HEK293 (cell line): ENCODE measurements around the gene BRI3BP.

Experiments used
- CTCF ChIA-PET: fragments of 350-600 bp; formaldehyde crosslinking; extraction: SDS; loops from one replicate; lab custom pipeline; 2021; ENCODE audit warnings: antibody characterized with exemption; lab: Yijun Ruan, JAX
- POLR2A ChIA-PET: fragments of 300-600 bp; formaldehyde crosslinking; extraction: SDS; loops from one replicate; lab custom pipeline; 2020; ENCODE audit warnings: antibody characterized with exemption, inconsistent platforms; lab: Yijun Ruan, JAX
- H3K27ac ChIP-seq: fragments of 200-500 bp; sonication (Bioruptor generic); 2 replicates; pipeline ENCODE4 v1.5.1; 2014; ENCODE audit warnings: low read depth, low read length, control low read depth, inconsistent platforms; ENCODE audit errors: extremely low read depth
- H3K36me3 ChIP-seq, 2 experiments: fragments of 200-500 bp in 1 of 2; sonication (Bioruptor generic) in 1 of 2; 1 replicate in 1 of 2; 2 replicates in 1 of 2; pipeline ENCODE4 v1.5.1; 2014 to 2017; ENCODE audit warnings: inconsistent platforms in 2 of 2, low read length in 2 of 2; ENCODE audit not compliant: control insufficient read depth in 2 of 2, insufficient read depth in 1 of 2
- H3K4me1 ChIP-seq: fragments of 200-500 bp; sonication (Bioruptor generic); 2 replicates; pipeline ENCODE4 v1.5.1; 2014; ENCODE audit warnings: mild to moderate bottlenecking, low read length, inconsistent platforms; ENCODE audit not compliant: control insufficient read depth, insufficient read depth
- H3K4me3 ChIP-seq: 2 replicates; pipeline ENCODE4 v1.5.1; 2011; ENCODE audit warnings: low read depth, mild to moderate bottlenecking, control low read depth, low read length, moderate library complexity
- H3K9me3 ChIP-seq: fragments of 200-500 bp; sonication (Bioruptor generic); 2 replicates; pipeline ENCODE4 v1.5.1; 2014; ENCODE audit warnings: low read depth, low read length, inconsistent platforms; ENCODE audit not compliant: control insufficient read depth, insufficient read depth
- KLF7 ChIP-seq: fragments of 450-650 bp; formaldehyde crosslinking; IDR thresholded peaks from 2 replicates; pipeline ENCODE4 v1.5.1; 2016; ENCODE audit warnings: missing biosample characterization, missing genetic modification characterization, borderline replicate concordance
- OVOL3 ChIP-seq: fragments of 450-650 bp; formaldehyde crosslinking; IDR thresholded peaks from 2 replicates; pipeline ENCODE4 v1.5.1; 2016; ENCODE audit warnings: missing biosample characterization, missing genetic modification characterization
- SP2 ChIP-seq: fragments of 450-650 bp; formaldehyde crosslinking; IDR thresholded peaks from 2 replicates; pipeline ENCODE4 v1.5.1; 2016; ENCODE audit warnings: missing biosample characterization, missing genetic modification characterization
- SP3 ChIP-seq: fragments of 450-650 bp; formaldehyde crosslinking; IDR thresholded peaks from 2 replicates; pipeline ENCODE4 v1.5.1; 2016; ENCODE audit warnings: missing biosample characterization, missing genetic modification characterization
- TRIM28 ChIP-seq: IDR thresholded peaks from 2 replicates; pipeline ENCODE4 v1.6.1; 2011; ENCODE audit warnings: low read length, control low read depth, borderline replicate concordance
- TSHZ1 ChIP-seq: fragments of 450-650 bp; formaldehyde crosslinking; IDR thresholded peaks from 2 replicates; pipeline ENCODE4 v1.5.1; 2016; ENCODE audit warnings: missing biosample characterization, missing genetic modification characterization, borderline replicate concordance
- ZFP3 ChIP-seq: fragments of 450-650 bp; formaldehyde crosslinking; IDR thresholded peaks from 2 replicates; pipeline ENCODE4 v1.5.1; 2016; ENCODE audit warnings: low read depth, missing biosample characterization, missing genetic modification characterization
- ZFP69B ChIP-seq: fragments of 450-650 bp; formaldehyde crosslinking; IDR thresholded peaks from 2 replicates; pipeline ENCODE4 v1.5.1; 2016; ENCODE audit warnings: missing biosample characterization, missing genetic modification characterization
- ZNF112 ChIP-seq: fragments of 450-650 bp; formaldehyde crosslinking; IDR thresholded peaks from 2 replicates; pipeline ENCODE4 v1.5.0; 2017; ENCODE audit warnings: missing biosample characterization, missing genetic modification characterization
- ZNF114 ChIP-seq: fragments of 450-650 bp; formaldehyde crosslinking; IDR thresholded peaks from 2 replicates; pipeline ENCODE4 v1.5.0; 2017; ENCODE audit warnings: missing biosample characterization, missing genetic modification characterization
- ZNF146 ChIP-seq: fragments of 450-650 bp; formaldehyde crosslinking; IDR thresholded peaks from 2 replicates; pipeline ENCODE4 v1.5.1; 2016; ENCODE audit warnings: missing biosample characterization, missing genetic modification characterization
- ZNF2 ChIP-seq: fragments of 450-650 bp; formaldehyde crosslinking; IDR thresholded peaks from 2 replicates; pipeline ENCODE4 v1.5.1; 2016; ENCODE audit warnings: missing biosample characterization, missing genetic modification characterization
- ZNF335 ChIP-seq: fragments of 450-650 bp; formaldehyde crosslinking; conservative IDR thresholded peaks from 2 replicates; pipeline ENCODE4 v1.5.1; 2016; ENCODE audit warnings: missing biosample characterization, missing genetic modification characterization
- ZNF394 ChIP-seq: fragments of 450-650 bp; formaldehyde crosslinking; IDR thresholded peaks from 2 replicates; pipeline ENCODE4 v1.5.1; 2016; ENCODE audit warnings: missing biosample characterization, missing genetic modification characterization, mild to moderate bottlenecking, moderate library complexity, borderline replicate concordance
- ZNF513 ChIP-seq: fragments of 450-650 bp; IDR thresholded peaks from 2 replicates; pipeline ENCODE4 v1.5.1; 2018; ENCODE audit warnings: missing biosample characterization, missing genetic modification characterization
- ZNF530 ChIP-seq: fragments of 450-650 bp; formaldehyde crosslinking; IDR thresholded peaks from 2 replicates; pipeline ENCODE4 v1.5.1; 2016; ENCODE audit warnings: low read depth, missing biosample characterization, missing genetic modification characterization
- ZNF654 ChIP-seq: fragments of 450-650 bp; formaldehyde crosslinking; IDR thresholded peaks from 2 replicates; pipeline ENCODE4 v1.5.1; 2016; ENCODE audit warnings: low read depth, missing biosample characterization, missing genetic modification characterization
- ZNF677 ChIP-seq: fragments of 450-650 bp; IDR thresholded peaks from 2 replicates; pipeline ENCODE4 v1.5.0; 2018; ENCODE audit warnings: missing biosample characterization, mild to moderate bottlenecking, missing genetic modification characterization, moderate library complexity
- ZNF707 ChIP-seq: fragments of 450-650 bp; formaldehyde crosslinking; IDR thresholded peaks from 2 replicates; pipeline ENCODE4 v1.5.1; 2016; ENCODE audit warnings: missing biosample characterization, missing genetic modification characterization
- ZNF843 ChIP-seq: fragments of 450-650 bp; formaldehyde crosslinking; IDR thresholded peaks from 2 replicates; pipeline ENCODE4 v1.5.1; 2016; ENCODE audit warnings: missing biosample characterization, missing genetic modification characterization
- TF ChIP-seq, protein P1 (sequence below): fragments of 450-650 bp; formaldehyde crosslinking; IDR thresholded peaks from 2 replicates; pipeline ENCODE4 v1.5.1; 2016; ENCODE audit warnings: missing biosample characterization, missing genetic modification characterization, low read depth
- TF ChIP-seq, protein P2 (sequence below): fragments of 450-650 bp; formaldehyde crosslinking; IDR thresholded peaks from 2 replicates; pipeline ENCODE4 v1.5.1; 2017; ENCODE audit warnings: missing biosample characterization, missing genetic modification characterization
- TF ChIP-seq, protein P3 (sequence below): fragments of 450-650 bp; formaldehyde crosslinking; IDR thresholded peaks from 2 replicates; pipeline ENCODE4 v1.5.1; 2016; ENCODE audit warnings: missing biosample characterization, missing genetic modification characterization

Gene BRI3BP

DNA sequence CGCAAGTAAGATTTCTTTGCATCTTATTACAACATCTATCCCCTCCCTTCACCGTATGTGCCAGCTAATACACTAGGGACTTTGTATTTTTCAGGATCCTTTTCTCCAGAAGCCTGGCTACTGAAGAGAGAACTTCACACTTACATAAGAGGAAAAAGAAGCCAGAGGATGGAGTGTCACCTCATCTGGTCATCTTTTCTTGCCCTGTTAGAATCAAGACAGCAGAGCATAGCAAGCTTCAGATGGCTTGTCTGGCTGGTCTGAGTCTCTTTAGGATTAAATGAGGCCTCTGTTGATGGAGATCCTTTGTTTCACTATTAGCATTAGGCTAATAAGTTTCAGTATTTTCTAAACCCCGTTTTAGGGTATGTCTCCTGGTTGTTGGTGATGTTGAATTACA lies 57.4 kb downstream of the BRI3BP start (continued):
- TF ChIP-seq ZNF335 (tag by site-specific recombination), result no peak
- TF ChIP-seq OVOL3, result no peak
- no peak for TF ChIP-seq ZNF394 (tag by site-specific recombination)
- TF ChIP-seq, all 188 proteins: peak for 0

GRCh38 chr12:125053821-125054220 lies 60.4 kb downstream of the BRI3BP start:
- Histone ChIP-seq H3K4me1 (no peaks in the 10 kb centered on the region), H3K36me3 (no peaks in the 10 kb centered on the region; a peak in 1 of 3 replicates), H3K27ac (no peak overlapping the region), H3K9me3 (no peaks in the 10 kb centered on the region), H3K4me3 (no peak overlapping the region)
- TF ChIP-seq ZNF843, result no peak
- TF ChIP-seq, protein P1, sequence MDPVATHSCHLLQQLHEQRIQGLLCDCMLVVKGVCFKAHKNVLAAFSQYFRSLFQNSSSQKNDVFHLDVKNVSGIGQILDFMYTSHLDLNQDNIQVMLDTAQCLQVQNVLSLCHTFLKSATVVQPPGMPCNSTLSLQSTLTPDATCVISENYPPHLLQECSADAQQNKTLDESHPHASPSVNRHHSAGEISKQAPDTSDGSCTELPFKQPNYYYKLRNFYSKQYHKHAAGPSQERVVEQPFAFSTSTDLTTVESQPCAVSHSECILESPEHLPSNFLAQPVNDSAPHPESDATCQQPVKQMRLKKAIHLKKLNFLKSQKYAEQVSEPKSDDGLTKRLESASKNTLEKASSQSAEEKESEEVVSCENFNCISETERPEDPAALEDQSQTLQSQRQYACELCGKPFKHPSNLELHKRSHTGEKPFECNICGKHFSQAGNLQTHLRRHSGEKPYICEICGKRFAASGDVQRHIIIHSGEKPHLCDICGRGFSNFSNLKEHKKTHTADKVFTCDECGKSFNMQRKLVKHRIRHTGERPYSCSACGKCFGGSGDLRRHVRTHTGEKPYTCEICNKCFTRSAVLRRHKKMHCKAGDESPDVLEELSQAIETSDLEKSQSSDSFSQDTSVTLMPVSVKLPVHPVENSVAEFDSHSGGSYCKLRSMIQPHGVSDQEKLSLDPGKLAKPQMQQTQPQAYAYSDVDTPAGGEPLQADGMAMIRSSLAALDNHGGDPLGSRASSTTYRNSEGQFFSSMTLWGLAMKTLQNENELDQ (tag by site-specific recombination), result no peak
- TF ChIP-seq, protein P2, sequence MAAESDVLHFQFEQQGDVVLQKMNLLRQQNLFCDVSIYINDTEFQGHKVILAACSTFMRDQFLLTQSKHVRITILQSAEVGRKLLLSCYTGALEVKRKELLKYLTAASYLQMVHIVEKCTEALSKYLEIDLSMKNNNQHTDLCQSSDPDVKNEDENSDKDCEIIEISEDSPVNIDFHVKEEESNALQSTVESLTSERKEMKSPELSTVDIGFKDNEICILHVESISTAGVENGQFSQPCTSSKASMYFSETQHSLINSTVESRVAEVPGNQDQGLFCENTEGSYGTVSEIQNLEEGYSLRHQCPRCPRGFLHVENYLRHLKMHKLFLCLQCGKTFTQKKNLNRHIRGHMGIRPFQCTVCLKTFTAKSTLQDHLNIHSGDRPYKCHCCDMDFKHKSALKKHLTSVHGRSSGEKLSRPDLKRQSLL (tag by site-specific recombination), result no peak
- TF ChIP-seq ZNF677 (tag by site-specific recombination), result no peak
- no peak for TF ChIP-seq ZFP3 (tag by site-specific recombination)
- TF ChIP-seq ZNF513, result no peak
- TF ChIP-seq KLF7 (tag by site-specific recombination), result no peak
- no peak for TF ChIP-seq TRIM28
- POLR2A ChIA-PET, result interaction anchor here (0.7 kb wide), 1 partner anchor 11 kb away, joined by 3 read pairs; the partner anchor contains the start of gene AACS
- CTCF ChIA-PET, result no interaction called here

DNA sequence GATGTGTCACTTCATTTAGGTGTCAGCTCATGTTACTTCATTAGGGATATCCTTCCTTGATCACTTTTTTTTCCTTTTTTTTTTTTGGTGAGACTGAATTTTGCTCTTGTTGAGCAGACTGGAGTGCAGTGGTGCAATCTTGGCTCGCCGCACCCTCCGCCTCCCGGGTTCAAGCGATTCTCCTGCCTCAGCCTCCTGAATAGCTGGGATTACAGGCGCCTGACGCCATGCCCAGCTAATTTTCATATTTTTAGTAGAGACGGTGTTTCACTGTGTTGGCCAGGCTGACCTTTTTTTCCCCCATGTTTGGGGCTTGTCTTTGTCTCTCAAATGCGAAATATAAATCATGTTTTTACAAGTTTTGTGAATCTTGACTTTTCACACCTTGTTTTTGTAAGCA lies 62.1 kb downstream of the BRI3BP start:
- ChIA-PET POLR2A (no interaction called here), CTCF (no interaction called here)
- no peaks in the 10 kb centered on the region for H3K4me1 ChIP-seq
- no peaks in the 10 kb centered on the region for H3K9me3 ChIP-seq
- H3K36me3 ChIP-seq, result no peaks in the 10 kb centered on the region; a peak in 1 of 3 replicates
- no peak overlapping the region for H3K27ac ChIP-seq
- no peak overlapping the region for H3K4me3 ChIP-seq
- no peak for TF ChIP-seq TSHZ1 (tag by site-specific recombination)
- no peak for TF ChIP-seq ZNF2 (tag by site-specific recombination)
- TF ChIP-seq SP2 (tag by site-specific recombination), result no peak
- no peak for TF ChIP-seq ZNF707 (tag by site-specific recombination)
- TF ChIP-seq ZNF146 (tag by site-specific recombination), result no peak
- TF ChIP-seq ZNF654, result no peak
- no peak for TF ChIP-seq ZNF530 (tag by site-specific recombination)
- TF ChIP-seq, protein P3, sequence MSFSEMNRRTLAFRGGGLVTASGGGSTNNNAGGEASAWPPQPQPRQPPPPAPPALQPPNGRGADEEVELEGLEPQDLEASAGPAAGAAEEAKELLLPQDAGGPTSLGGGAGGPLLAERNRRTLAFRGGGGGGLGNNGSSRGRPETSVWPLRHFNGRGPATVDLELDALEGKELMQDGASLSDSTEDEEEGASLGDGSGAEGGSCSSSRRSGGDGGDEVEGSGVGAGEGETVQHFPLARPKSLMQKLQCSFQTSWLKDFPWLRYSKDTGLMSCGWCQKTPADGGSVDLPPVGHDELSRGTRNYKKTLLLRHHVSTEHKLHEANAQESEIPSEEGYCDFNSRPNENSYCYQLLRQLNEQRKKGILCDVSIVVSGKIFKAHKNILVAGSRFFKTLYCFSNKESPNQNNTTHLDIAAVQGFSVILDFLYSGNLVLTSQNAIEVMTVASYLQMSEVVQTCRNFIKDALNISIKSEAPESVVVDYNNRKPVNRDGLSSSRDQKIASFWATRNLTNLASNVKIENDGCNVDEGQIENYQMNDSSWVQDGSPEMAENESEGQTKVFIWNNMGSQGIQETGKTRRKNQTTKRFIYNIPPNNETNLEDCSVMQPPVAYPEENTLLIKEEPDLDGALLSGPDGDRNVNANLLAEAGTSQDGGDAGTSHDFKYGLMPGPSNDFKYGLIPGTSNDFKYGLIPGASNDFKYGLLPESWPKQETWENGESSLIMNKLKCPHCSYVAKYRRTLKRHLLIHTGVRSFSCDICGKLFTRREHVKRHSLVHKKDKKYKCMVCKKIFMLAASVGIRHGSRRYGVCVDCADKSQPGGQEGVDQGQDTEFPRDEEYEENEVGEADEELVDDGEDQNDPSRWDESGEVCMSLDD (tag by site-specific recombination), result no peak
- TF ChIP-seq ZNF112 (tag by site-specific recombination), result no peak
- no peak for TF ChIP-seq ZFP69B
- TF ChIP-seq SP3 (tag by site-specific recombination), result no peak
- no peak for TF ChIP-seq ZNF114 (tag by site-specific recombination)
